ENCODE results near the gene RPS19BP1.

RPS19BP1 gene

GRCh38 chr22:39532215-39533073 lies at the start of gene RPS19BP1:
Gene RPS19BP1, minus strand, starts transcription at chr22:39532748. Its CDS starts 10 bp downstream, at chr22:39532738.
- DNase-seq (ENCODE audit: low read depth, low spot score): peak; percentile 99

- no peak for DNase-seq (ENCODE audit: low read depth, low spot score)
Measured at GRCh38 chr22:39581303-39581702, 48.8 kb upstream of the RPS19BP1 start.

- DNase-seq (ENCODE audit: low read depth, low spot score): no peak
Measured at GRCh38 chr22:39580795-39581194, 48.2 kb upstream of the RPS19BP1 start.

- no peak for DNase-seq (ENCODE audit: low read depth, low spot score)
Measured at GRCh38 chr22:39580006-39580441, 47.5 kb upstream of the RPS19BP1 start.

GRCh38 chr22:39577900-39578299 lies 45.4 kb upstream of the RPS19BP1 start:
- no peak for DNase-seq (ENCODE audit: low read depth, low spot score)

- no peak for DNase-seq (ENCODE audit: low read depth, low spot score)
Measured at GRCh38 chr22:39577366-39577765, 44.8 kb upstream of the RPS19BP1 start.

GRCh38 chr22:39576027-39576426 lies 43.5 kb upstream of the RPS19BP1 start:
- no peak for DNase-seq (ENCODE audit: low read depth, low spot score)

GRCh38 chr22:39575552-39575825 lies 42.9 kb upstream of the RPS19BP1 start:
- DNase-seq (ENCODE audit: low read depth, low spot score): no peak

GRCh38 chr22:39574779-39575551 lies 42.4 kb upstream of the RPS19BP1 start:
- DNase-seq (ENCODE audit: low read depth, low spot score): peak; percentile 83

GRCh38 chr22:39571538-39571937 lies 39.0 kb upstream of the RPS19BP1 start:
- no peak for DNase-seq (ENCODE audit: low read depth, low spot score)

GRCh38 chr22:39570665-39571064 lies 38.1 kb upstream of the RPS19BP1 start, which contains the start of gene CACNA1I:
Gene CACNA1I, plus strand, starts transcription at chr22:39570753. Its CDS starts 0 bp downstream, at chr22:39570753.
- DNase-seq (ENCODE audit: low read depth, low spot score): no peak

GRCh38 chr22:39570226-39570625 lies 37.7 kb upstream of the RPS19BP1 start:
- DNase-seq (ENCODE audit: low read depth, low spot score): no peak

- no peak for DNase-seq (ENCODE audit: low read depth, low spot score)
Measured at GRCh38 chr22:39569066-39569465, 36.5 kb upstream of the RPS19BP1 start.

- DNase-seq (ENCODE audit: low read depth, low spot score): no peak
Measured at GRCh38 chr22:39568278-39568981, 35.9 kb upstream of the RPS19BP1 start.

- no peak for DNase-seq (ENCODE audit: low read depth, low spot score)
Measured at GRCh38 chr22:39567135-39567946, 34.8 kb upstream of the RPS19BP1 start.

GRCh38 chr22:39565414-39565944 lies 32.9 kb upstream of the RPS19BP1 start:
- no peak for DNase-seq (ENCODE audit: low read depth, low spot score)

- no peak for DNase-seq (ENCODE audit: low read depth, low spot score)
Measured at GRCh38 chr22:39563571-39564428, 31.3 kb upstream of the RPS19BP1 start.

- DNase-seq (ENCODE audit: low read depth, low spot score): no peak
Measured at GRCh38 chr22:39562839-39563489, 30.4 kb upstream of the RPS19BP1 start.

GRCh38 chr22:39560127-39560526 lies 27.6 kb upstream of the RPS19BP1 start:
- DNase-seq (ENCODE audit: low read depth, low spot score): no peak
